ENCODE data around the gene SEC24A.
"Not testable (repeated sequence)": the region's sequence is repeated elsewhere in the genome, so short reads cannot be mapped to it uniquely, and the experiment has no call there.

Gene SEC24A

DNA sequence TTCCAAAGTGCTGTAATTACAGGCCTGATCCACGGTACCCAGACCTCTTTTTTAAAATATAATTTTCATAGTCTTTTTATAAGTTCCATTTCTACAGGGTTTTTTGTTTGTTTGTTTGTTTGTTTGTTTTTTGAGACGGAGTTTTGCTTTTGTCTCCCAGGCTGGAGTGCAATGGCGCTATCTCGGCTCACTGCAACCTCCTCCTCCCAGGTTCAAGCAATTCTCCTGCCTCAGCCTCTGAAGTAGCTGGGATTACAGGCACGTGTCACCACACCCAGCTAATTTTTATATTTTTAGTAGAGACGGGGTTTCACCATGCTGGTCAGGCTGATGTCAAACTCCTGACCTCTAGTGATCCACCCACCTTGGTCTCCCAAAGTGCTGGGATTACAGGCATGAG, 2.1 kb downstream of the SEC24A start:
- DNase-seq (ENCODE audit: low spot score), result not testable (repeated sequence)

DNA sequence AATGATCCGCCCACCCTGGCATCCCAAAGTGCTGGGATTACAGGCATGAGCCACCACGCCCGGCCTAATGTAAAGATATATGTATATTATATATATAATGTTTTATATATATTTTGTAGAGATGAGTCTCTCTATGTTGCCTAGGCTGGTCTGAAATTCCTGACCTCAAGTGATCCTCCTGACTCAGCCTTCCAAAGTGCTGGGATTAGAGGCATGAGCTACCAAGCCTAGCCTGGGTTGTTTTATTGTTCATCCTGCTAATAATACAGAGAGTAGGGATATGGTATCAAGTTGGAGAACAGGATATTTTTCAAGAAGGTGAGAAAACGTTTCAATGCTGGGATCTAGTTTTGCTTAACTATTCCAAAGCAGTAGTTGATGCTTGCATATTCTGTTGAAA, 2.9 kb downstream of the SEC24A start:
- DNase-seq (ENCODE audit: low spot score), result no peak

DNA sequence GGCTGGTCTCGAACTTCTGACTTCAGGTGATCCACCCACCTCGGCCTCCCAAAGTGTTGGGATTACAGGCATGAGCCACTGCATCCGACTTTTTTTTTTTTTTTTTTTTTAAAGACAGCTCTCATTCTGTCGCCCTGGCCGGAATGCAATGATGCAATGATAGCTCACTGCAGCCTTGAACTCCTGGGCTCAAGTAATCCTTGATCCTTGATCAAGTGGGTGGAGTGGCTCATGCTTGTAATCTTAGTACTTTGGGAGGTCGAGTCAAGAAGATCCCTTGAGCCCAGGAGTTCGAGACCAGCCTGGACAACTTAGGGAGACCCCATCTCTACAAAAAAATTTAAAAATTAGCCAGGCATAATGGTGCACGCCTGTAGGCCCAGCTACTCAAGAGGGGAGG, 8.1 kb downstream of the SEC24A start:
- no peak for DNase-seq (ENCODE audit: low spot score)

DNA sequence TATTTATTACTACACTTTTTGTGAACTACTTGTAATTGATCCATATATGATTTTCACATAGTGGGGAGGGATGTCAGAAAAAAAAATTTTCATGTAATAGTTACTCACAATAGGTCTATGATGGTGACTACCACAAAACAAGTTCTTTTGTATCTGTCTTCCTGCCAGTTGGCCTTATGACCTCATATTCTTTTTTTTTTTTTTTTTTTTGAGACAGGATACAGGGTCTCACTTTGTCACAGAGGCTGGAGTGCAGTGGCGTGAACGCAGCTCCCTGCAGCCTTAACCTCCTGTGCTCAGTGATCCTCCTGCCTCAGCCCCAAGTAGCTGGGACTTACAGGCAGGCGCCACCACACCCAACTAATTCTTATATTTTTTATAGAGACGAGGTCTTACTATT, 10.9 kb downstream of the SEC24A start:
- DNase-seq (ENCODE audit: low spot score), result no peak

DNA sequence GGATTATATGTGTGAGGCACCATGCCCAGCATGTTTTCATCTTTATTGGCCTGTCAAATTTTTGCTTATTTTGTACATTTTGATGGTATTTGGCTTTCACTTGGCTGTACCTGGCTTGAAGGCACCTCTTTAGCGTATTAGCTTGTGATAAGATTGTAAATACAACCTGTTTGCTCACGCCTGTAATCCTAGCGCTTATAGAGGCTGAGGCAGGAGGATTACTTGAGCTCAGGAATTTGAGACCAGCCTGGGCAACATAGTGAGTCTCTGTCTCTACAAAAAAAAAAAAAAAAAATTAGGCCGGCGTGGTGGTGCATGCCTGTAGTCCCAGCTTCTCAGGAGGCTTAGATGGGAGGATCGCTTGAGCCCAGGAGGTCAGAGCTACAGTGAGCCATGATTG, 11.3 kb downstream of the SEC24A start:
- no peak for DNase-seq (ENCODE audit: low spot score)

DNA sequence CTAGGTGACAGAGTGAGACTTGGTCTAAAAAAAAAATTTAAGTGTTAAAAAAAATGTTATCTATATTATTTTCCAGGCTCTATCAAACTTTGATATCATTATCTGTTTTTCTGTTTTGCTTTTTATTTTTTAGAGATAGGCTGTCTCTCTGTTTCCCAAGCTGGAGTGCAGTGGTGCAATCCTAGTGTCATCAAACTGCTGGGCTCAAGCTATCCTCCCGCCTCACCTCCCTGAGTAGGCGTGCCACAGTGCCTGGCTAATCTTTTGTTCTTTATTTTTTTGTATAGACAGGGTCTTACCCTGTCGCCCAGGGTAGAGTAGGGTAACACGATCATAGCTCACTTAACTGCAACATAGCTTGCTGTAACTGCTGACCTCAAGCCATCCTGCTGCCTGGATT, 14.4 kb downstream of the SEC24A start:
- no peak for DNase-seq (ENCODE audit: low spot score)

DNA sequence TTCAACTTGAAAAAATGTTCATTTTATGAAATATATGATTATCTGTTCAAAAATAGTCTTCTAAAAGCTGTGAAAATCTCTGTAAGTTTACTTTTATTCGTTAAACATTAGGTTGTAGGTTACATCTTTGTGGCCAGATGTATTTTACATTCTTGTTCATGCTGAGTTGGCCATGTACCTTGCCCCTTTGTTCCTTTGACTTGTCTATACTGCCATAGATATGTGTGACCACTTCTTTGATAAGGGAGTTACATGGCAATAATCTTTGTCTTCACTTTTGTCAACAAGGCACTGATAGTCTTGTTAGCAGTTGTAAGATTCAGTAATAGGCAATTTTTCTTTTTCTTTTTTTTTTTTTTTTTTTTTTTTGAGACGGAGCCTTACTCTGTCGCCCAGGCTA, 15.9 kb downstream of the SEC24A start:
- no peak for DNase-seq (ENCODE audit: low spot score)

DNA sequence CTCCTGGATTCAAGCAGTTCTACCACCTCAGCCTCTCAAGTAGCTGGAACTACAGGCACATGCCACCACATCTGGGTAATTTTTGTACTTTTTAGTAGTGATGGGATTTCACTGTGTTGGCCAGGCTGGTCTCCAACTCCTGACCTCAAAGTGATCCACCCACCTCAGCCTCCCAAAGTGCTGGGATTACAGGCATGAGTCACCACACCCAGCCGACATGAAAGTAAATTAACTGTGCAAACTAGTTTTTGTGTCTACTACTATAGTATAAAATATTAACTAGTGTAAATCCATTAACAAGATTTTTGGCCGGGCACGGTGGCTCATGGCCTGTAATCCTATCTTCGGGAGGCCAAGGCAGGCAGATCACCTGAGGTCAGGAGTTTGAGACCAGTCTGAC, 25.0 kb downstream of the SEC24A start:
- DNase-seq (ENCODE audit: low spot score), result not testable (repeated sequence)

DNA sequence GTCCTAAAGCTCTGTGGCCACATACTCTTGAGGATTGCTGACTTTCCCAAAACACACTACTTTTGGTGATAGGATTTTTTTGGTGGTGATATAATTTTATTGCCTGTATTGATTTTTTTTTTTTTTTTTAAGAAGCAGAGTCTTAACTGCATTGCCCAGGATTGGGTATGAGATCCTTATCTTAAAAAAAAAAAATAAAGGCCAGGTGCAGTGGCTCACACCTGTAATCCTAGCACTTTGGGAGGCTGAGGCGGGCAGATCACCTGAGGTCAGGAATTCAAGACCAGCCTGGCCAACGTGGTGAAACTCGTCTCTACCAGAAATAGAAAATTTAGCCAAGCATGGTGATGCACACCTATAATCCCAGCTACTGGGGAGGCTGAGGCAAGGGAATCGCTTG, 28.8 kb downstream of the SEC24A start:
- not testable (repeated sequence) for DNase-seq (ENCODE audit: low spot score)

DNA sequence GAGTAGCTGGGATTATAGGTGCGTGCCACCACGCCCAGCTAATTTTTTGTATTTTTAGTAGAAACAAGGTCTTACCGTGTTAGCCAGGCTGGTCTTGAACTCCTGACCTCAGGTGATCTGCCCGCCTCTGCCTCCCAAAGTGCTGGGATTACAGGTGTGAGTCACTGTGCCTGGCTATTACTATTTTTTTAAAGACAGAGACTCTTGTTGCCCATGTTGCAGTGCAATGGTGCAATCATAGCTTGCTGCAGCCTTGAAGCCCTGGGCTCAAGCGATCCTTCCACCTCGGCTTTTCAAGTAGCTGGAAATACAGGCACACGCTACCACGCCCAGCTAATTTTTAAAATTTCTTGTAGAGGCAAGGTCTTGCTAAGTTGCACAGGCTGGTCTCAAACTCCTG, 41.6 kb downstream of the SEC24A start:
- DNase-seq (ENCODE audit: low spot score), result not testable (repeated sequence)

DNA sequence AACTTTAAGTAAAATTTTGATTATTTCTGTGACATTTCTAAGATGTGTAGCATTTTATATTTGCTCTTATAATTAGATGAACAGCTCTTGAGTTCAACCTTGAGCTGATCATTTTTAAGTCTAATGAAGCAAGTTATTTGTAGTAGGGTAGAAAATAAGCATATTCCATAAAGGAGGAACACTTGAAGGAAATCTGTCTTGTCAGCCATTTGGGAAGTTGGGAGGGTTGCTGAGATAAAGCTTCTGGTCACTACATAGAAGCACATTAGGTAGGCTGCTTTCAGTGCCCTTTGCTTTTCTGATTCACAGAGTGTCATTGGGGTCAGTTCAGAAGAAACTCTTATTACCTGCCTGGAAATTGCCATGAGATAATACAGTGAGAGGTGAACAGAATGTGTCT, 44.1 kb downstream of the SEC24A start:
- no peak for DNase-seq (ENCODE audit: low spot score)

DNA sequence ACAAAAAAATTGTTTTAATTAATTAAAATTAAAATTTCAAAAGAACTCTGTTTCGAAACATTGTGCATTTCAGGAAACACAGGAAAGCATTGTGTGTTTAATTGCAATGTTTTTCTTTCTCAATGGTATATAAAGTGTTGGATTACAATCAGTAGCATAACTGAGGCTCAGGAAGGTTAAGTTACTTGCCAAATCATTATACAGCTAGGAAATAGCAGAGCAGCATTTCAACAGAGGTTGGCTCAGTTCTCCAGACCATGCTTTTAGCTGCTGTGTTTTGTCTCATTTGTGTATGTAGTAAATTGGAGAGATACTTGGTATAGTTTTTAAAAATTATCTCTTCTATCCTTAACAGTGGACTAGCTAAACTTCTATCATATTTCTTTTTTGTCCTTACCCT, 59.7 kb downstream of the SEC24A start:
- DNase-seq (ENCODE audit: low spot score), result no peak

DNA sequence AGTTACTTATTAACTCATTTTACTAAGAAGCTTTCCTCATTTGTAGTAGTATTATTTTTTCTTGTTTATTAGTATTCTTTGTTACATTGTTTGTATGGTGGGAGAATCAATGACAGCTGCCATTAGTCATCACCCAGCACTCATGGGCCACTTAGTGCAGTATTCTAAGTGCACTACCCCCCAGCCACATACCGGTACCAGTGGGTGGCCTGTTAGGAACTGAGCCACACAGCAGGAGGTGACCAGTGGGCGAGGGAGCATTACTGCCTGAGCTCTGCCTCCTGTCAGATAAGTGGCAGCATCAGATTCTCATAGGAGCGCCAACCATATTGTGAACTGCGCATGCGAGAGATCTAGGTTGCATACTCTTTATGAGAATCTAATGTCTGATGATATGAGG, 65.5 kb downstream of the SEC24A start:
- no peak for DNase-seq (ENCODE audit: low spot score)

DNA sequence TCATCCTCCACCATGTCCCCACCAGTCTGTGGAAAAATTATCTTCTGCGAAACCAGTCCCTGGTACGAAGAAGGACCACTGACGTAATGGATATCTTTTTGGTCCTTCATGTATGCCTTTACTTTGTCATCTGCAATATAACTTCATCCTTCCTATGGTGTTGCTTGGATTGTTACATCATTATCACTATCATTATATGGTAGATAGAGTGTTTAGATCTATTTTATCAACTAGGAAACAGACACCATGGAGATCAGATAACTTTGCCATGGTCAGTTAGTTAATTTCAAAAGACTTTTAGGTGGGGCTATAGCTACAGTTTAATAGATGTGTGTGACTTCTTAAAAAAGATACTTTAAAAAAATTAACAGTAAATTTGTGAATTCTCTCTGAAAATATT, 66.0 kb downstream of the SEC24A start:
- DNase-seq (ENCODE audit: low spot score), result no peak

DNA sequence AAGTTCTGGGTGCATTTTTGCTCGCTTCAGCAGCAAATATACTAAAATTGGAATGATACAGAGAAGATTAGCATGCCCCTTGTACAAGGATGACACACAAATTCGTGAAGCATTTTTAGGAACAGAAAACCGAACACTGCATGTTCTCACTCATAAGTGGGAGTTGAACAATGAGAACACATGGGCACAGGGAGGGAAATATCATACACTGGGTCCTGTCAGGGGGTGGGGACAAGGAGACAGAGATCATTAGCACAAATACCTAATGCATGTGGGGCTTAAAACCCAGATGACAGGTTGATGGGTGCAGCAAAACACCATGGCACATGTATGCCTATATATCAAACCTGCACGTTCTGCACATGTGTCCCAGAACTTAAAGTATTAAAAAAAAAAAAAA, 66.9 kb downstream of the SEC24A start:
- not testable (repeated sequence) for DNase-seq (ENCODE audit: low spot score)

DNA sequence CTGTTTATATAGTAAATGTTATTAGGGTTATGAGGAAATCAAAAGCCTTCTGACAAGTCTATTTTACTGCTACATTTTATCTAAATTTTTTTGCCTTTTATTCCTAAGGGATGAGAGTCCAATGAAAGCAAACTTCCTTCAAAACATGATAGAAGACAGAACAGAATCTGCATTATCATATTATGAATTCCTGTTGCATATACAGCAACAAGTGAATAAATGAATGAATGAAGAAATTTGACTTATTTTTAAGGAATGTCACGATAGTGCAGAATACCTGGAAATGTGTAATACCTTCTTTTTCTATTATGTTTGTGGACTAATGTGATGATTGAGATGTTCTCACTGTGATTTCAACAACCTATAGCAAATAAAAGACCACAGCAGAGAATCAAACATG, 76.3 kb downstream of the SEC24A start:
- DNase-seq (ENCODE audit: low spot score), result no peak

DNA sequence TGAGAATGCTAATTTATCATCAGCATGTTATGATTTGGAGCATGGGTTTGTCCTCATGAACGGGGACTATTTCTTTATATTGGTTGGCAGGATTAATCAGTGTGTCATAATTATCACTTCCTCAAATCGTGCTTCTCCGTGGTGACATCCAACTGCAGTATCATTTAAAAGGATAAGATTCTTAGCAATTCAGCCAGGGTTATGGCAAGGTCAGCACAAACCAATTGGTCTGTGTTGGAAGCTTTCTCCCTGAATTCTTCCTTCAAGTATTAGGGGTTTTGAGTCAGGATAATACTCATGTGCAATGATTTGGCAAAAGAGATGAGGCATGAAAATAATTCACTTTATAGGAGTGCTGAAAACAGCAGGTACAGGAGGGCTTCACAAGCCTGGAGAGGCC, 84.2 kb downstream of the SEC24A start:
- no peak for DNase-seq (ENCODE audit: low spot score)

DNA sequence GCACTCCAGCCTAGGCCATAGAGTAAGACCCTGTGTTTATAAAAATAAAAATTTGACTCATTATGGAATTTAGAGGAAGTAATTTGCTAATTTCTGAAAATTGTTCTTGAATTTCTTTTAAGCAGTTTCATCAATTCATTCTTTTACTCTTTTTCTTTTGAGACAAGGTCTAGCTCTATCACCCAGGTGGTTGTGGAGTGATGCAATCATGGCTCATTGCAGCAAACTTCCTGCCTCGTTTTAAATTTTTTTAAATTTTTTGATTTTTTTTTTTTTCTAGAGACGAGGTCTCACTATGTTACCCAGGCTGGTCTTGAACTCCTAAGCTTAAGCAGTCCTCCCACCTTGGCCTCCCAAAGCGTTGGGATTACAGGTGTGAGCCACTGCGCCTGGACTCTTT, 86.7 kb downstream of the SEC24A start:
- no peak for DNase-seq (ENCODE audit: low spot score)

DNA sequence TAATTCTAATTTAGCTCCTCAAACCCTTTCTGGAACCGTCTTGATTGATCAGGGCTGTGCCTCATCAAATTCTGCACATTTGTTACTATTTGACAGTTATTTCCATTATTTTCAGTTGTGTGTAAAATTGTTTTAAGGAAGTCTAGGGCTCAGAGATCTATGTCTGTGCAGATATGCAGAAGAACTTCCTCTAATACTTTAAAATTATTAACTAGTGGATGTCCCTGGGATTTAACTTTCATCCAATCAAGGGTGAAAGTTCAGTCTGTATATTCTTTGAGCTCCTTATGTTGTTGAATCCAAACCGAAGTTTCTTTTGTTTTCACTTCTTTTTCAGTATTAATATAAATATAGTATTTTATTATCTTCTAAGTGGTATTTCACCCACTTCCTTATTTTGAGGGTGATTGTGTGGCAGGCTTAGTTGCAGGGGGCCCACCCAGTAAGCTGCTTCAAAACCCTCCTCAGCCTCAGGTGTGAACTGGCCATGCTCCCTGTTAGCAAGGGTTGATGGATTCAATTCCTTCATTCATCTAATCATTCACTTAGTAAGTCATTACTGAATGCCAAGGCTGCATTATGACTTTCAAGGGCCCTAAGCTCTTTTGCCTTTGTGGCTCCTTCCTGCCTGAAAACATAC, 87.7 kb downstream of the SEC24A start:
- no peak for DNase-seq (ENCODE audit: low spot score)

DNA sequence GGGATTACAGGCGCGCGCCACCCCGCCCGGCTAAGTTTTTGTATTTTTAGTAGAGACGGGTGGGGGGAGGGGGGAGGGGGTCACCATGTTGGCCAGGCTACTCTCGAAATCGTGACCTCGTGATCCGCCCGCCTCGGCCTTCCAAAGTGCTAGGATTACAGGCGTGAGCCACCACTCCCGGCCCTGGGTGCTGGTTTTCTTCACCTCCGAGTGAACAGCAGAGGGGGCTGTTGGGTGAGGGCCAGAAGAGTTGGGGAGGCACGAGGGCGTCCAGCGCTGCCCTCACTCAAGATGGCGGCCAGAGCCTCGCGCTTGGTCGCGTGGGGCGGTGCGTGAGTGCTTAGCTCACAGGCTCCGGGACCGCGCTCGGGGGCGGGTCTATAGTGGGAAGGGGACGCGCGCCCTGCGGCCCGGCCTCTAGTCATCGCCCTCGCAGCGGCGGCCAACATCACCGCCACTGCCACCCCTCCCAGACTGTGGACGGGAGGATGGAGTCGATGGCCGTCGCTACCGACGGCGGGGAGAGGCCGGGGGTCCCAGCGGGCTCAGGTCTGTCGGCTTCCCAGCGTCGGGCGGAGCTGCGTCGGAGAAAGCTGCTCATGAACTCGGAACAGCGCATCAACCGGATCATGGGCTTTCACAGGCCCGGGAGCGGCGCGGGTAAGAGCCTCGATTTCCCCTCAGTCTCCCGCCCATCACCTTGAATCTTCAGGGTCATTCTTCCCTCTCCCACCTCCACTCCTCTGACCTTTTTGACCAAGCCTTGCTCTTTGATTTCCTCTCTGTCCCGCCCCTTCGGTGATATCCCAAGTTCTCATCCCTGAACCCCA, 89.8 kb downstream of the SEC24A start, which contains the start of gene CAMLG:
Gene CAMLG, plus strand, starts transcription at position 416 of the 830 bp plus-strand sequence. Its CDS starts 73 bp downstream, at position 489.
- DNase-seq (ENCODE audit: low spot score), result peak; percentile 98

DNA sequence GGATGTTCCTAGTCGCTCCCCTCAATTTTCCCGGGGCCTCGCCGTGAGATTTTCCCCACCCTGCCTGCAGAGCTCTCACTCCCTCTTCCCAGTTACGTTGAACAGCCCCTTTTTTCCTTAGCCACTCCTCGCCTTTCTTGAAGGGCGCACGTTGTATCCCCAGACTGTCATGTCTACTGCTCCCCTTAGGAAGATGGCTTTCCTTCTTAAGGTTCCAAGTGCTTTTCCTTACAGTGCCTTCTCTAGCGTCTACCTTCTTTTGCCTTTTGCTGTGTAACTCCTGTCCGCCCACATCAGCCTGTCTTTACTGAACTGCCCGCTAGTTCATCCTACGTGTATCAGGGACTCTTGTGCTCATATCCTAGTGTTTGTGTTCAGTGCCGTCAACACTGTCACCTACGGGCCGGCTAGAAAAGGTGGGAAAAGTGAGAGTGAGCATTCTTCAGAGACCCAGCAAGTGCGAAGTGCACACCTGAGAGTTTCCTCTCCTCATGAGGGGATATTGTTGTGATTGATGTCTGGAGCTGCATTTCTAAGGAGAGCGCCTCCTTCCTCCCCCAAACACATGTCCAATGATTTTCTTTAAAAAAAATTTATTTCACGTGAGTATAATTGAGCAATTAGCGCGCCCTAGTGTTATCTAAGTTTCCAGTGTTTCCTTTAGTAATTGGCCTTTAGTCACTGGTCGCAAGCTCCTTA, 90.5 kb downstream of the SEC24A start:
- peak; percentile 70 for DNase-seq (ENCODE audit: low spot score)

DNA sequence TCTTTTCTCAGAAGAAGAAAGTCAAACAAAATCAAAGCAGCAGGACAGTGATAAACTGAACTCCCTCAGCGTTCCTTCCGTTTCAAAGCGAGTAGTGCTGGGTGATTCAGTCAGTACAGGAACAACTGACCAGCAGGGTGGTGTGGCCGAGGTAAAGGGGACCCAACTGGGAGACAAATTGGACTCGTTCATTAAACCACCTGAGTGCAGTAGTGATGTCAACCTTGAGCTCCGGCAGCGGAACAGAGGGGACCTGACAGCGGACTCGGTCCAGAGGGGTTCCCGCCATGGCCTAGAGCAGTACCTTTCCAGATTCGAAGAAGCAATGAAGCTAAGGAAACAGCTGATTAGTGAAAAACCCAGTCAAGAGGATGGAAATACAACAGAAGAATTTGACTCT, 92.5 kb downstream of the SEC24A start:
- no peak for DNase-seq (ENCODE audit: low spot score)

DNA sequence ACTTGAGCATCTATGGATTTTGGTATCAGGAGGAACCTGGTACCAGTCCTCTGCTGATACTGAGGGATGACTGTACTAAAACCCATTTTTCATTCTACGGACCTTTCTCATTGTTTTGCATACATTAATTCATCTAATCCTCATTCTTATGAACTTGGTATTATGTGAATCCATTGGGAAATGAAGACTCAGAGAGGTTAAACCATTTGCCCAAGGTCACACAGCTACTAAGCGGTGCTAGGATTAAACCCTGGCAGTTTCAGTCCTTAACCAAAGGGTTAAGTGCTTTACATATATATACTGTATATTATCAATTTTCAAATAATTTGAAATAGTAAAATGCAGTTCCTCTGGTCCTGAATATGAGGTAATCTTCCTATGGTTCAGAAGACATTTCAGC, 93.5 kb downstream of the SEC24A start:
- no peak for DNase-seq (ENCODE audit: low spot score)

Data from left forelimb (tissue), 1 donor.